H1 (cell line): ENCODE measurements around the gene TEX22.
A peak's percentile ranks its signal among the peaks of the same experiment; 100 is the strongest.

Experiments
- CHD2 ChIP-seq: IDR thresholded peaks from 2 replicates; pipeline ENCODE4 v1.6.1; 2012; ENCODE audit warnings: low read length, improper control_type of control experiment
- CTCF ChIP-seq, 3 experiments: IDR thresholded peaks; 1 replicate in 2 of 3; 2 replicates in 1 of 3; pipeline versions ENCODE4 v1.5.1 to v1.6.1; 2011; ENCODE audit warnings: low read length in 3 of 3, mild to moderate bottlenecking in 3 of 3, inconsistent platforms in 2 of 3, low read depth in 1 of 3, moderate library complexity in 1 of 3; ENCODE audit not compliant: insufficient read depth in 1 of 3; ENCODE audit errors: control extremely low read depth in 1 of 3
- EP300 ChIP-seq, 2 experiments: IDR thresholded peaks; 1 replicate in 1 of 2; 2 replicates in 1 of 2; pipeline ENCODE4 v1.6.1; 2011 to 2012; ENCODE audit warnings: low read depth in 2 of 2, low read length in 2 of 2, mild to moderate bottlenecking in 2 of 2, borderline replicate concordance in 1 of 2, inconsistent platforms in 1 of 2, moderate library complexity in 1 of 2
- EZH2 ChIP-seq: fragments of 200-600 bp; sonication (generic); IDR thresholded peaks from 2 replicates; pipeline ENCODE4 v1.7.1; 2012; ENCODE audit warnings: low read depth, mild to moderate bottlenecking, moderate library complexity, low read length, inconsistent platforms; ENCODE audit not compliant: severe bottlenecking
- KDM1A ChIP-seq: fragments of 200-600, 300-600 bp; sonication (generic); IDR thresholded peaks from 2 replicates; pipeline ENCODE4 v1.7.1; 2016; ENCODE audit warnings: mild to moderate bottlenecking, low read length, borderline replicate concordance
- MAX ChIP-seq: IDR thresholded peaks from 2 replicates; pipeline ENCODE4 v1.6.1; 2012; ENCODE audit warnings: inconsistent platforms
- NRF1 ChIP-seq: IDR thresholded peaks from 2 replicates; pipeline ENCODE4 v1.6.1; 2011; ENCODE audit warnings: mild to moderate bottlenecking, low read depth, low read length, improper control_type of control experiment
- POLR2A ChIP-seq, 2 experiments: IDR thresholded peaks; 1 replicate in 1 of 2; 2 replicates in 1 of 2; pipeline ENCODE4 v1.6.1; 2011; ENCODE audit warnings: low read depth in 2 of 2, low read length in 2 of 2, mild to moderate bottlenecking in 2 of 2; ENCODE audit errors: control extremely low read depth in 1 of 2
- RFX5 ChIP-seq: IDR thresholded peaks from 2 replicates; pipeline ENCODE4 v1.6.1; 2011; ENCODE audit warnings: low read depth, low read length, improper control_type of control experiment, borderline replicate concordance
- SIN3A ChIP-seq, 2 experiments: IDR thresholded peaks in 1 of 2; conservative IDR thresholded peaks in 1 of 2; 2 replicates each; pipeline ENCODE4 v1.6.1; 2011 to 2012; ENCODE audit warnings: low read length in 2 of 2, improper control_type of control experiment in 1 of 2, low read depth in 1 of 2, mild to moderate bottlenecking in 1 of 2
- TBP ChIP-seq: IDR thresholded peaks from 2 replicates; pipeline ENCODE4 v1.6.1; 2011; ENCODE audit warnings: low read depth, low read length, improper control_type of control experiment
- USF2 ChIP-seq: IDR thresholded peaks from 2 replicates; pipeline ENCODE4 v1.6.1; 2011; ENCODE audit warnings: low read length, improper control_type of control experiment
- YY1 ChIP-seq: IDR thresholded peaks from 2 replicates; pipeline ENCODE4 v1.6.1; 2011; ENCODE audit warnings: low read depth, mild to moderate bottlenecking, low read length
- ZNF274 ChIP-seq: IDR thresholded peaks from 2 replicates; pipeline ENCODE4 v1.7.0; 2012; ENCODE audit warnings: low read length, borderline replicate concordance; ENCODE audit errors: extremely low read depth

GRCh38 chr14:105398044-105398725, at the start of gene TEX22:
- TF ChIP-seq POLR2A (IDR thresholded peaks at IDR 0.05; ENCODE audit: control extremely low read depth in 1 of 2, low read depth in 2 of 2, low read length in 2 of 2) (peak in 1 of 2 experiments; percentile 82; a peak in 2 of 3 replicates), MAX (peak; percentile 87), CHD2 (0 out of 2 replicates have a peak, but pooled peaks have one; percentile 36), ZNF274 (no peak), EP300 (IDR thresholded peaks at IDR 0.05; ENCODE audit: borderline replicate concordance in 1 of 2, low read depth in 2 of 2, low read length in 2 of 2) (no peak), CTCF (IDR thresholded peaks at IDR 0.05; ENCODE audit: control extremely low read depth in 1 of 3, insufficient read depth in 1 of 3, low read depth in 1 of 3, low read length in 3 of 3) (no peak), RFX5 (no peak), USF2 (no peak), YY1 (0 out of 2 replicates have a peak, but pooled peaks have one; percentile 54), KDM1A (no peak), TBP (peak; percentile 40; the same call in 1 of the 2 replicates), SIN3A (conservative IDR thresholded peaks at IDR 0.05 in 1 of 2, IDR thresholded peaks at IDR 0.05 in 1 of 2; ENCODE audit: low read depth in 1 of 2, low read length in 2 of 2) (no peak), NRF1 (peak; percentile 47), EZH2 (no peak)
